K562 treated with DMSO at 1 percent for 24 hours (cell line): ENCODE results near the gene ZC2HC1B. TPM values are rescaled to one million over a fixed set of nuclear protein-coding genes. Genes with fewer than 3 reads are reported as not detected.

ENCODE experiments used
- total RNA-seq: library from RNA; unstranded; fragments of 300-600 nt; gene quantifications from 2 replicates; pipeline ENCODE4 v1.2.3, GENCODE V29; 2022; ENCODE audit warnings: low read depth; ENCODE audit not compliant: insufficient read depth

The ZC2HC1B gene, protein sequence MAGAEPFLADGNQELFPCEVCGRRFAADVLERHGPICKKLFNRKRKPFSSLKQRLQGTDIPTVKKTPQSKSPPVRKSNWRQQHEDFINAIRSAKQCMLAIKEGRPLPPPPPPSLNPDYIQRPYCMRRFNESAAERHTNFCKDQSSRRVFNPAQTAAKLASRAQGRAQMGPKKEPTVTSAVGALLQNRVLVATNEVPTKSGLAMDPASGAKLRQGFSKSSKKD
- total RNA-seq, result not detected in 2 replicates

DNA sequence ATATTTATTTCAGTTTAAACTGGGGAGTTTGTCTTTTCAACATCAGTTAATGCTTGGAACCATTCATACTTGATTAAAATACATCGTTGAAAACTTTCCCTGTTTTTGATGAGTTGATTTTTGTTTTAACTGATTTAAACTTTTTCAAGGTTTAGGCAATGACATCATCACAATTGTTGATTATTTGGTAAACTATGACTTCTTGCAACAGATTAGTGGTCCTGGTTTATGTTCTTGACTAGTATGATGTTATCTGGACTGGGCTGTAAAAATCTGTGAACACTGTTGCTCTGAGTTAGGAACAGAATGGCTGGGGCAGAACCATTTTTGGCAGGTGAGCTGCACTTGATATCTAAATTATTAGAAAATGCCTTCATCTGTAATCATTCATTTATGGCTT, at the start of gene ZC2HC1B:
ZC2HC1B (plus strand) TSS at position 241 of the 400 bp plus-strand sequence; CDS start at position 307, 66 bp downstream.

DNA sequence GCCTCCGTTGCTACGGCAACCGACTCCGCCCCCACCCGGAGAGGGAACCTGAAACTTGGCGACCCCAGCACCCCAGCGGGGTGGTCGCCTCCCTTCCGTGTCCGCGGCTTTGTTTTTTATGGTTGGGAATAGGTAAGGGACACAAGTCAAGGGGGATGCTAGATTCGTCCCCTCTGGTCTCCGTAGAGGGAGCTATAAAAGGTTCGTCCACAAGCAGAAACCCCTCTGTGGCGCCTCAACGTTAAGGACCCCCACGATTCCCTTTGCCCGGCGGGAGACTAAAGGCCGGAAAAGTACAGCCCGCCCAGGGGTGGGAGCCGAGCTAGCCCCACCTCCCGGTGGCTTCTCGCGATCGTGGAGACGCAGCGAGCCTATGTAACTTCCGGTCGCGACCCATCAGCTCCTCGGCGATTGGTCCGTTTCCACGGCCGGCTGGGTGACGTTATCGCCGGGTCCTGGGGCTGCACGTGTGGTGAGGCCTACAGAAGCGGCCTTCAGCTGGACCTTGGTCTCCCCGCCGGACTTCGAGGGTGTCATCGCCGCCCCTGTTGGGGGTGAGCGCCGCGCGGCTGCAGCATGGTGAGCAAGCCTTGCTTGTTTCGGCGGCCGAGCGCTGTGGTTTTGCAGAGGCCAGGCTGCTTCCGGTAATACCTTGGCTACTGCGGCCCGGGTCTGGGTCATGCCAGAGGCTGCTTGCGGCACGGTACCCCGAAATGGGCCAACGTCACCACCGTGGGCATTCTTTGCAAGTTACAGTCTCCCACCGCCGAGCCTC, 21.2 kb upstream of the ZC2HC1B start, which contains the start of gene LTV1:
LTV1 (plus strand) TSS at position 437 of the 775 bp plus-strand sequence; CDS start at position 577, 140 bp downstream.

Other genes starting within 250 kb of the ZC2HC1B start
- 10.3 and 10.9 TPM in 2 replicates for gene PHACTR2, start 186.5 kb upstream of the ZC2HC1B start, total RNA-seq
- 17.7 and 20.9 TPM in 2 replicates for gene LTV1, start 21.1 kb upstream of the ZC2HC1B start, total RNA-seq
- gene PLAGL1, start 143.8 kb downstream of the ZC2HC1B start, total RNA-seq, result 22.1 and 22.3 TPM in 2 replicates
- 568 and 579 TPM in 2 replicates for gene SF3B5, start 231.1 kb downstream of the ZC2HC1B start, total RNA-seq